Trophoblast cell (in vitro differentiated cells and primary cell): ENCODE results near the gene TCF7L1.
"Not testable (repeated sequence)": the region's sequence is repeated elsewhere in the genome, so short reads cannot be mapped to it uniquely, and the experiment has no call there.

Experiments
- DNase-seq, 2 donors: peaks; one replicate each; pipeline ENCODE4 v3.0.0-alpha.2; 2016
- H2AFZ ChIP-seq: 2 replicates; pipeline ENCODE4 v1.6.1; 2013; ENCODE audit warnings: low read length, moderate library complexity, mild to moderate bottlenecking; ENCODE audit not compliant: insufficient read depth, poor library complexity
- H2AK5ac ChIP-seq: 2 replicates; pipeline ENCODE4 v1.6.1; 2013; ENCODE audit warnings: mild to moderate bottlenecking, low read length
- H2BK120ac ChIP-seq: 2 replicates; pipeline ENCODE4 v1.6.1; 2013; ENCODE audit warnings: low read length, mild to moderate bottlenecking, moderate library complexity; ENCODE audit not compliant: insufficient read depth, poor library complexity
- H2BK12ac ChIP-seq: 2 replicates; pipeline ENCODE4 v1.6.1; 2013; ENCODE audit warnings: mild to moderate bottlenecking, low read length, moderate library complexity
- H2BK5ac ChIP-seq: 2 replicates; pipeline ENCODE4 v1.6.1; 2013; ENCODE audit warnings: low read length, low read depth, moderate library complexity, mild to moderate bottlenecking; ENCODE audit not compliant: poor library complexity
- H3K14ac ChIP-seq: 2 replicates; pipeline ENCODE4 v1.6.1; 2013; ENCODE audit warnings: mild to moderate bottlenecking, low read length
- H3K18ac ChIP-seq: 2 replicates; pipeline ENCODE4 v1.6.1; 2013; ENCODE audit warnings: mild to moderate bottlenecking, low read length
- H3K23ac ChIP-seq: 2 replicates; pipeline ENCODE4 v1.6.1; 2013; ENCODE audit warnings: low read length
- H3K27ac ChIP-seq: 2 replicates; pipeline ENCODE4 v1.5.1; 2013; ENCODE audit warnings: low read depth, mild to moderate bottlenecking, inconsistent platforms, low read length, moderate library complexity
- H3K27me3 ChIP-seq: 2 replicates; pipeline ENCODE4 v1.6.1; 2013; ENCODE audit warnings: inconsistent platforms, mild to moderate bottlenecking, low read length, moderate library complexity; ENCODE audit not compliant: insufficient read depth
- H3K36me3 ChIP-seq, 2 experiments: 1 replicate in 1 of 2; 2 replicates in 1 of 2; pipeline ENCODE4 v1.6.1; 2013; ENCODE audit warnings: low read length in 2 of 2, mild to moderate bottlenecking in 2 of 2, moderate library complexity in 1 of 2; ENCODE audit not compliant: insufficient read depth in 2 of 2, control insufficient read depth in 1 of 2
- H3K4ac ChIP-seq: 2 replicates; pipeline ENCODE4 v1.6.1; 2013; ENCODE audit warnings: low read depth, mild to moderate bottlenecking, low read length, moderate library complexity
- H3K4me1 ChIP-seq, 2 experiments: 1 replicate in 1 of 2; 2 replicates in 1 of 2; pipeline ENCODE4 v1.6.1; 2013; ENCODE audit warnings: low read length in 2 of 2, mild to moderate bottlenecking in 2 of 2, moderate library complexity in 1 of 2; ENCODE audit not compliant: insufficient read depth in 2 of 2, control insufficient read depth in 1 of 2
- H3K4me2 ChIP-seq: 2 replicates; pipeline ENCODE4 v1.6.1; 2013; ENCODE audit warnings: inconsistent platforms, mild to moderate bottlenecking, low read length, moderate library complexity
- H3K4me3 ChIP-seq: 2 replicates; pipeline ENCODE4 v1.5.1; 2013; ENCODE audit warnings: mild to moderate bottlenecking, low read depth, low read length, inconsistent platforms
- H3K79me1 ChIP-seq: one replicate; pipeline ENCODE4 v1.6.1; 2013; ENCODE audit warnings: low read length
- H3K79me2 ChIP-seq: 2 replicates; pipeline ENCODE4 v1.6.1; 2013; ENCODE audit warnings: low read length, mild to moderate bottlenecking; ENCODE audit not compliant: control insufficient read depth, insufficient read depth, poor library complexity
- H3K9ac ChIP-seq: 2 replicates; pipeline ENCODE4 v1.6.1; 2013; ENCODE audit warnings: mild to moderate bottlenecking, low read length
- H3K9me3 ChIP-seq: 2 replicates; pipeline ENCODE4 v1.6.1; 2013; ENCODE audit warnings: low read depth, mild to moderate bottlenecking, control low read depth, inconsistent platforms, low read length; ENCODE audit not compliant: insufficient read depth
- H4K12ac ChIP-seq: 2 replicates; pipeline ENCODE4 v1.6.1; 2013; ENCODE audit warnings: low read depth, mild to moderate bottlenecking, low read length, moderate library complexity
- H4K8ac ChIP-seq: 2 replicates; pipeline ENCODE4 v1.6.1; 2013; ENCODE audit warnings: low read depth, mild to moderate bottlenecking, low read length, moderate library complexity
- H4K91ac ChIP-seq: one replicate; pipeline ENCODE4 v1.6.1; 2013; ENCODE audit warnings: low read depth, mild to moderate bottlenecking, low read length, moderate library complexity
- WGBS: extraction: QIAGEN DNeasy Blood & Tissue Kit; methylation state at CpG from one replicate; pipeline ENCODE4 v1.1.7; 2013; ENCODE audit warnings: missing lambda C conversion rate; ENCODE audit not compliant: insufficient read length, insufficient coverage; ENCODE audit errors: extremely low coverage; 5-methylcytosine and 5-hydroxymethylcytosine counted together

TCF7L1 gene

GRCh38 chr2:85312404-85312803 is 179.2 kb downstream of the TCF7L1 start:
- Histone ChIP-seq H3K9ac (no peak overlapping the region), H4K8ac (no peak overlapping the region), H3K18ac (no peak overlapping the region), H4K12ac (no peak overlapping the region), H2AFZ (no peak overlapping the region), H3K27ac (no peak overlapping the region), H3K79me1 (no peaks in the 10 kb centered on the region), H3K9me3 (peaks cover 2% of the 10 kb centered on the region), H3K4me2 (no peak overlapping the region), H3K79me2 (no peaks in the 10 kb centered on the region), H3K36me3 (peaks cover 19 to 30% of the 10 kb centered on the region in 2 experiments), H3K4me3 (no peak overlapping the region), H3K27me3 (no peaks in the 10 kb centered on the region), H3K23ac (no peak overlapping the region), H3K14ac (no peak overlapping the region), H3K4ac (no peak overlapping the region), H2BK5ac (no peak overlapping the region), H4K91ac (no peak overlapping the region), H3K4me1 (peaks cover 3 to 5% of the 10 kb centered on the region in 2 experiments), H2BK12ac (no peak overlapping the region), H2BK120ac (no peak overlapping the region), H2AK5ac (no peak overlapping the region)
- no CpG with 5 or more reads among the region's 7 CpGs for WGBS
- DNase-seq = no peak

GRCh38 chr2:85314884-85315242 is 181.7 kb downstream of the TCF7L1 start:
- H3K79me2 ChIP-seq = no peaks in the 10 kb centered on the region
- H3K27ac ChIP-seq = no peak overlapping the region
- WGBS = no CpG with 5 or more reads among the region's 10 CpGs
- no peak overlapping the region for H4K12ac ChIP-seq
- no peak overlapping the region for H3K4me2 ChIP-seq
- H2BK120ac ChIP-seq = no peak overlapping the region
- no peak overlapping the region for H3K4ac ChIP-seq
- no peak overlapping the region for H4K91ac ChIP-seq
- H3K9ac ChIP-seq = no peak overlapping the region
- H3K14ac ChIP-seq = no peak overlapping the region
- no peak overlapping the region for H2BK12ac ChIP-seq
- H3K18ac ChIP-seq = no peak overlapping the region
- no peaks in the 10 kb centered on the region for H3K27me3 ChIP-seq
- H2AFZ ChIP-seq = no peak overlapping the region
- H3K4me1 ChIP-seq = peaks cover 0 to 8% of the 10 kb centered on the region in 2 experiments
- H3K36me3 ChIP-seq = peaks cover 16 to 31% of the 10 kb centered on the region in 2 experiments
- no peak overlapping the region for H2AK5ac ChIP-seq
- H3K4me3 ChIP-seq = peak overlapping the region; percentile 14
- H3K23ac ChIP-seq = no peak overlapping the region
- peaks cover 2% of the 10 kb centered on the region for H3K9me3 ChIP-seq
- no peak for DNase-seq
- H4K8ac ChIP-seq = no peak overlapping the region
- H3K79me1 ChIP-seq = no peaks in the 10 kb centered on the region
- no peak overlapping the region for H2BK5ac ChIP-seq

- no CpG with 5 or more reads among the region's 5 CpGs for WGBS
- H2BK120ac ChIP-seq, H4K12ac ChIP-seq, H3K9ac ChIP-seq, H3K4me1 ChIP-seq, H2AK5ac ChIP-seq, H2AFZ ChIP-seq, H3K79me2 ChIP-seq, H3K23ac ChIP-seq, H3K4ac ChIP-seq, H3K4me2 ChIP-seq, H3K4me3 ChIP-seq, H4K91ac ChIP-seq, H3K18ac ChIP-seq, H2BK12ac ChIP-seq, H3K14ac ChIP-seq, H3K27ac ChIP-seq, H4K8ac ChIP-seq, H2BK5ac ChIP-seq, H3K27me3 ChIP-seq, DNase-seq, H3K79me1 ChIP-seq, H3K9me3 ChIP-seq: not testable (repeated sequence)
- peaks cover 16 to 35% of the 10 kb centered on the region in 2 experiments for H3K36me3 ChIP-seq
Observed at GRCh38 chr2:85315921-85316320, 182.7 kb downstream of the TCF7L1 start.

- Histone ChIP-seq H3K27me3 (no peaks in the 10 kb centered on the region), H3K9me3 (peaks cover 2% of the 10 kb centered on the region)
- no CpG with 5 or more reads among the region's 11 CpGs for WGBS
Observed at GRCh38 chr2:85318222-85319074, 185.3 kb downstream of the TCF7L1 start.

More at GRCh38 chr2:85318222-85319074, 185.3 kb downstream of the TCF7L1 start:
- Histone ChIP-seq H3K27ac (no peak overlapping the region), H3K14ac (no peak overlapping the region), H2AFZ (no peak overlapping the region), H2BK12ac (no peak overlapping the region), H3K79me1 (no peaks in the 10 kb centered on the region), H4K12ac (no peak overlapping the region), H3K4ac (no peak overlapping the region), H3K18ac (no peak overlapping the region), H3K4me2 (no peak overlapping the region), H3K36me3 (peaks cover 26 to 46% of the 10 kb centered on the region in 2 experiments), H3K4me1 (peaks cover 0 to 6% of the 10 kb centered on the region in 2 experiments), H3K4me3 (no peak overlapping the region), H3K9ac (no peak overlapping the region), H2AK5ac (no peak overlapping the region), H3K79me2 (no peaks in the 10 kb centered on the region), H2BK5ac (no peak overlapping the region), H4K8ac (no peak overlapping the region), H4K91ac (no peak overlapping the region), H3K23ac (no peak overlapping the region), H2BK120ac (no peak overlapping the region)
- DNase-seq = peak; percentile 91 to 94
